Measurements from ENCODE around the gene CLECL1.

The CLECL1 gene

DNA sequence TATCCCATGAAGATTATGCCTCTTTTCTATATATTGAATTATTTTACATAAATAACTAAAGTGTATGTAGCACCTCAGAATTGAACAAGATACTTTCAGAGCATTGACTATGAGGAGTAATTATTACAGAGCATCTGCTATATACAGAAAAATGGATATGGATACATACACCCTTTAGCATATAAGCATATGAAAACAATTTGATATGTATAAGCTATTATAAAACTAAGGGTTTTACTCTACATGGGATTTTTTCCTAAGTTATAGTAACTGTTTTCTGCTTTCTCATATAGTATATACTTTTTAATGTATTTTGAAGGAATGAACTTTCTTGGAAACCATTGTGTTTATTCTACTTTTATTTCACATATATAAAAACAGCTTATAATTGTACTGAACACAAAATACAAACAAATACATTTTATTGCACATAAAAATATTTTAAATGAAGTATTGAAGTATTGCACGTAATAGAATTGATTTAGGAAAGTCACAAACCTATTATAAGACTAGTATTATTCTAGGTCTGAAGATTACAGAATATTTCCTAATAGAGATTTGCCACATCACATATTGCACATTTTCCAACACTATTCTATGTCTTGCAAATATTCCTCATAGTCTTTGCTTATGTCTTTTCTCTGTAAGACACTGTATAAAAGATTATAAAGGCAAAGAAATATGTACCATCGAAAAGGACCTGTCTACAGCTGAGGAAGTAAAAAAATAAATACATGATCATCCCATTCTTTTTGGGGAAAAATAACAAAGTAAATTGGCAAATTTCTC lies 19.4 kb upstream of the CLECL1 start:
- no peak overlapping the region for H3K27ac ChIP-seq
- H3K4me3 ChIP-seq: no peak overlapping the region

DNA sequence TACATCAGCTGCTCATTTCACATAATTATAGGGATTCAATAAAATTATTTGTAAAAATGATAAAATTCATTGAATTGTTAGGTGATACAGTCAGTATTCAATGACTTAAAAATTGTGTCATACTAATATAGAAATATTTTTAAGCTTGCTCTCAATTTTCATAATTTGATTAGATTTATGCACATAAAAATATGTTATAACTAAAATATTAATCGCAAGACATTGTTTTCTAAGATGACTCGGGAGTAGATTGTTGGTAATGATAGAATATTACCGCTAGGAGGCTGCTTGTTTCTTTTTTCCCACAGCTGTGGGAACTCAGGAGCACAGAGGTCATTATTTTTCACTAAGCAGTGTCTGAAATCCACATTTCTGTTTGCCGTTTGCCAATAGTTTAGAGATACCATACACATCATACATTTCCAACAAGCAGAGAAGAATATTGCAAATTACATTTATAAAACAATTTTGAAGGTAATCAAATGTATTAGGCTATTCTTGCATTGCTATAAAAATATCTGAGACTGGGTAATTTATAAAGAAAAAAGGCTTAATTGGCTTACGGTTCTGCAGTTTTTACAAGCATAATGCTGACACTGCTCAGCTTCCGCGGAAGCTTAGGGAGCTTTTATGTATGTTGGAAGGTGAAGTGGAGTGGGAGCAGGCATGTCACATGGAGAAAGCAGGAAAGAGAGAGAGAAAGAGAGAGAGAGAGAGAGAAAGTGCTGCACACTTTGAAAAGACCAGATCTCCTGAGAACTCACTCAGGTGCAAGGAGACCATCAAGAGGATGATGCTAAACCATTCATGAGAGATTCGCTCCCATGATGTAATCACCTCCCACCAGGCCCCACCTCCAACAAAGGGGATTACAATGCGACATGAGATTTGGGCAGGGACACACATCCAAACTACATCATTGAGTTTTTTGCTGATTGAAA lies 18.6 kb upstream of the CLECL1 start:
- Histone ChIP-seq H3K27ac (no peak overlapping the region), H3K4me3 (peak overlapping the region in 1 of 7 experiments; percentile 0)

DNA sequence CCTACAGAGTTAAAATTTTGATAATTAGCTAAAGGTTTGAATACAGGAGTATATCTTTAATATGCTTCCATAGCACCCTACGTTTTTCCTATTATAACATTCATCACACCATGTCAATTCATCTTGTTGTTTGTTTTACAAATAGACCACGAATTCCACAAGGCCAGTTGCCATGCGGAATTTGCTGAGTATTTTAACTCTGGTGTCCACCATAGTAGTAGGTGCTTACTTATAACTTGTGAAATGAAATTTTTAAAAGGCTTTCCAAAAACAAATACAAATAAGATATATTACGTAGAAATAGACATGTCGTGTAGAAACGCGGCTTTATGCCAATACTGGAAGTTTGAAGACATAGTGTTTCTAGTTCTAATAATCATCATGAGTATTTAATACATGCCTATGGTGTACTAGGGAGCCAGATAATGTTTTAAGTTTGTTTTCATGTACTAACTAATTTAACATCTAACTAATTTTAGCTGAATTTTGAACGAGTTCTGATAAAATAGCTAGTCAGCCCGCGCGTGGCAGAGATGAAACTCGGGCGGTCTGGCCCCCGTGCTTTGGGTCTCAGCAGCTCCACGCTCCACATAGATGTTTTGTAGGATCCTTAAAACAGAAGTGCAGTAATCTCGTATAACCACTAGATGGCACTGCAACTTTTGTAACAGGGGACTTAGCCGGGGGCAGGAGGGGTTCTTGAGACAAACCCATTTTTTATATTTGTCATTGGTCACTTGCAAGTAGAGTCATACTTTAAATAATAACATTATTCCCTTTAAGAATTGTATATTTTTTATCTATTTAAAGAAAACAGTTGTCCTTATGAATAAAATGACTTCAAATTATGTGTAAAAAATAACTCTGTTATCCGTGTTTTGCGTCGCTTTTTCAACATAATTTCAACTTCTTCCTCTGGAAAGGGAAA lies 17.6 kb upstream of the CLECL1 start:
- peak overlapping the region in 2 of 7 experiments; percentile 0 to 1 for H3K4me3 ChIP-seq
- no peak overlapping the region for H3K27ac ChIP-seq

GRCh38 chr12:9749640-9750039 lies 16.7 kb upstream of the CLECL1 start:
- no peak overlapping the region for H3K27ac ChIP-seq
- no peak overlapping the region for H3K4me3 ChIP-seq

DNA sequence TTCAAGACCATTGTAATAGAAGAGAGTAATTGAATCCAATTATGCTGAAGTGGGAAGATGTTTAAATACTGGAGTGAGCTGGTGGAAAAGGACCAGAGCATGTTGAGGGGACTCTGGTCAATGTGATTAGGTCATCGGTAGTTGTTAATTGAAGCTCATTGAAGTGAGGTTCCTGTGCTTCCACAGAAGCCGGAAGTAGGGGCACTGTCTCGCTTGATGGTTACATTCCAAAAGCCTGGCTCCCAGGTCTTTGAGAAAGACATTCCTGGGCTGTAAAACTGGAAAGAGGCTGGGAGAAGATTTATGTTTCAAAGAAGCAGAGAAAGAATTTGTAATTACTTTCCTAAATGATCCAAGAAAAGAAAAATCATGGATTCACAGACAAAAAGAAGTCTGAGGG lies 12.3 kb upstream of the CLECL1 start:
- no peak overlapping the region for H3K27ac ChIP-seq
- H3K4me3 ChIP-seq: no peak overlapping the region

GRCh38 chr12:9742661-9743060 lies 9.8 kb upstream of the CLECL1 start:
- H3K4me3 ChIP-seq: no peak overlapping the region
- peak overlapping the region in 6 of 21 experiments; percentile 2 to 45 (median 28) for H3K27ac ChIP-seq

GRCh38 chr12:9741726-9742125 lies 8.8 kb upstream of the CLECL1 start:
- H3K27ac ChIP-seq: peak overlapping the region in 2 of 21 experiments; percentile 37 to 52
- no peak overlapping the region for H3K4me3 ChIP-seq

- Histone ChIP-seq H3K27ac (peak overlapping the region in 12 of 21 experiments; percentile 6 to 72 (median 52)), H3K4me3 (peak overlapping the region in 5 of 7 experiments; percentile 2 to 40 (median 21))
These were observed 7.3 kb upstream of the CLECL1 start for GRCh38 chr12:9740106-9740750.

DNA sequence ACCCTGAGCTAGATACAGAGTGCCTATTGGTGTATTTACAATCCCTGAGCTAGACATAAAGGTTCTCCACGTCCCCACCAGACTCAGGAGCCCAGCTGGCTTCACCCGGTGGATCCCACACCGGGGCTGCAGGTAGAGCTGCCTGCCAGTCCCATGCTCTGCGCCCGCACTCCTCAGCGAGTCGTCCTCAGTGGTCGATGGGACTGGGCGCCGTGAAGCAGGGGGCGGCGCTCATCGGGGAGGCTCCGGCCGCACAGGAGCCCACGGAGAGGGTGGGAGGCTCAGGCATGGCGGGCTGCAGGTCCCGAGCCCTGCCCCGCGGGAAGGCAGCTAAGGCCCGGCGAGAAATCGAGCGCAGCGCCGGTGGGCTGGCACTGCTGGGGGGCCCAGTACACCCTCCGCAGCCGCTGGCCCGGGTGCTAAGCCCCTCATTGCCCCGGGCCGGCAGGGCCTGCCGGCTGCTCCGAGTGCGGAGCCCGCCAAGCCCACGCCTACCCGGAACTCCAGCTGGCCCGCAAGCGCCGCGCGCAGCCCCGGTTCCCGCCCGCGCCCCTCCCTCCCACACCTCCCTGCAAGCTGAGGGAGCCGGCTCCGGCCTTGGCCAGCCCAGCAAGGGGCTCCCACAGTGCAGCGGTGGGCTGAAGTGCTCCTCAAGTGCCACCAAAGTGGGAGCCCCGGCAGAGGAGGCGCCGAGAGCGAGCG lies 6.7 kb upstream of the CLECL1 start:
- peak overlapping the region in 5 of 7 experiments; percentile 2 to 40 (median 21) for H3K4me3 ChIP-seq
- H3K27ac ChIP-seq: peak overlapping the region in 13 of 21 experiments; percentile 6 to 72 (median 52)

GRCh38 chr12:9738905-9739304 lies 6.0 kb upstream of the CLECL1 start:
- H3K27ac ChIP-seq: peak overlapping the region in 2 of 21 experiments; percentile 52 to 69

DNA sequence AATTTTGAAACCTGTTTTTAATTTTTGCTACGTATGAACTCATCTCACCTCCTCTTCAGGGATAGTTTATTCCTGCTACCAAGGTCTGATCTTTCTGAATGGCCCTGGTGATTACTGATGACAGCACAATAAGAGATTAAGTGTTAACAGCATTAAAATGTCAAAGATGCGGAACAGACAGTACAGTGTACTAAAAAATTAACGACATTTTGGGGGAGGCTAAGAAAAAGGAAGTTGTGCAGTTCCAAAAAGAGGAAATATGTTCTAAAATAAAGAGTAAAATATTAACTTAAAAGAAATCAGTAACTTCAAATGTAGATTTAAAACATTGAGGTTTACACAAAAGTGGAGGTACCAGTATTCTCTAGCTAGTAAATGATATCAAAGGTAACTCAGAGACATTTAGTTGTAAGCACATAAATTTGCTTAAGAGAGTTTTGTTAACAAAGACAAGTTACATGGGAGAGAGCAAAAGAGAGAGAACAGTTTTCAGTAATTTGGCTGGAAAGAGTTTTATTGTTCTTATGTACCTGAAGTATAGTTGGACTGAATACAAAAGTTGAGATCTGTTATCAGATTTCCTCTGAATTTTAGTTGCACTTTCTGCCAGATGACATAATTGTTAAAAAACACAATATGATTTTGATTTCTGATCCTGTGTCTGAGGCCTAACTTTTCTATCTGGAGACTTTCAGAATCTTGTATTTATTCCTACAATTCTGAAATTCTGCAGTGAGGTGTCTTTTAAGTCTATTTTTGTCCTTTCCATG lies 4.2 kb upstream of the CLECL1 start:
- H3K4me3 ChIP-seq: no peak overlapping the region
- peak overlapping the region in 16 of 21 experiments; percentile 14 to 80 (median 42) for H3K27ac ChIP-seq

More at GRCh38 chr12:9738905-9739304, 6.0 kb upstream of the CLECL1 start:
- peak overlapping the region in 1 of 7 experiments; percentile 25 for H3K4me3 ChIP-seq

GRCh38 chr12:9735601-9736000 lies 2.7 kb upstream of the CLECL1 start:
- Histone ChIP-seq H3K4me3 (no peak overlapping the region), H3K27ac (peak overlapping the region in 1 of 21 experiments; percentile 1)

- H3K4me3 ChIP-seq: peak overlapping the region in 1 of 7 experiments; percentile 6
- H3K27ac ChIP-seq: peak overlapping the region in 11 of 21 experiments; percentile 0 to 81 (median 57)
These were observed 1.1 kb downstream of the CLECL1 start for GRCh38 chr12:9731797-9732196.

- peak overlapping the region in 11 of 21 experiments; percentile 0 to 81 (median 57) for H3K27ac ChIP-seq
- H3K4me3 ChIP-seq: no peak overlapping the region
These were observed 1.5 kb downstream of the CLECL1 start for GRCh38 chr12:9731393-9731792.

GRCh38 chr12:9730591-9730990 lies 2.3 kb downstream of the CLECL1 start:
- peak overlapping the region in 5 of 21 experiments; percentile 0 to 81 (median 71) for H3K27ac ChIP-seq
- no peak overlapping the region for H3K4me3 ChIP-seq

DNA sequence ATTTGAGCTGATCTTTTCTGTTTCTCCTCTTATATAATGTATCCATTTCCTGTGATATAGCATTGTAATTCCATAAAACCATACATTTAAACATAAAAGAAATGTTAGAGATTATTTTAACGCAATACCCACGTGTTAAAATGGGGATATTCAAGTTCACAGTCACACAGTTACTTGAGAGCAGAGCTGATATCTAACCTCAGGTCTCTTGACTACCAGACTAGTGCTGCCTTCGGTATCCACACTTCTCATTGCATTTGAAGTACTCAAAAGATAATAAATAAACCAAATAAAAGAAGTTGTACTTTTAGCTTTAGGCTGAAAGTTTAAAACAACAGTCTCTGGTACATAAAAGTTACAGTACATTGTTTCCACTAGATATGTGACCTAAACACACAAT lies 2.9 kb downstream of the CLECL1 start:
- Histone ChIP-seq H3K27ac (peak overlapping the region in 2 of 21 experiments; percentile 79 to 81), H3K4me3 (no peak overlapping the region)

- Histone ChIP-seq H3K4me3 (no peak overlapping the region), H3K27ac (no peak overlapping the region)
These were observed 3.8 kb downstream of the CLECL1 start for GRCh38 chr12:9729082-9729481.

Measured in skin epidermis (tissue), 12 donors.